ENCODE data around the gene WBP1L.
A peak's percentile ranks its signal among the peaks of the same experiment; 100 is the strongest.
"Not testable (repeated sequence)": the region's sequence is repeated elsewhere in the genome, so short reads cannot be mapped to it uniquely, and the experiment has no call there.

WBP1L gene

GRCh38 chr10:102713814-102714620, 29.7 kb upstream of the WBP1L start, which contains the start of gene ARL3:
Gene ARL3, minus strand, starts transcription at chr10:102714397. Its CDS starts 122 bp downstream, at chr10:102714275.
- peak; percentile 88 for DNase-seq (ENCODE audit: low read depth)
- TF ChIP-seq CTCF (IDR thresholded peaks at IDR 0.05; ENCODE audit: control insufficient read depth, extremely low read depth, insufficient read depth) = no peak
- H3K4me3 ChIP-seq (ENCODE audit: low read depth, low read length) = peak within 1 kb of the TSS; percentile 92

- no peak for DNase-seq (ENCODE audit: low read depth)
- TF ChIP-seq CTCF (IDR thresholded peaks at IDR 0.05; ENCODE audit: control insufficient read depth, extremely low read depth, insufficient read depth) = peak; percentile 47
- H3K4me3 ChIP-seq (ENCODE audit: low read depth, low read length) = peak within 1 kb of the TSS; percentile 92
Measured at GRCh38 chr10:102714621-102715455, 28.9 kb upstream of the WBP1L start, which contains the start of gene SFXN2. Gene SFXN2, plus strand, starts transcription at chr10:102714636. Its CDS starts 12,001 bp downstream, at chr10:102726637.

- peak overlapping the region; percentile 92 for H3K4me3 ChIP-seq (ENCODE audit: low read depth, low read length)
- no peak for TF ChIP-seq CTCF (IDR thresholded peaks at IDR 0.05; ENCODE audit: control insufficient read depth, extremely low read depth, insufficient read depth)
- DNase-seq (ENCODE audit: low read depth) = no peak
Measured at GRCh38 chr10:102715880-102716279, 27.9 kb upstream of the WBP1L start.

- not testable (repeated sequence) for DNase-seq (ENCODE audit: low read depth); H3K4me3 ChIP-seq (ENCODE audit: low read depth, low read length)
Measured at GRCh38 chr10:102716900-102717565, 26.7 kb upstream of the WBP1L start.

- DNase-seq (ENCODE audit: low read depth) = no peak
- H3K4me3 ChIP-seq (ENCODE audit: low read depth, low read length) = no peak overlapping the region
- no peak for TF ChIP-seq CTCF (IDR thresholded peaks at IDR 0.05; ENCODE audit: control insufficient read depth, extremely low read depth, insufficient read depth)
Measured at GRCh38 chr10:102718220-102718619, 25.5 kb upstream of the WBP1L start.

- TF ChIP-seq CTCF (IDR thresholded peaks at IDR 0.05; ENCODE audit: control insufficient read depth, extremely low read depth, insufficient read depth) = no peak
- no peak for DNase-seq (ENCODE audit: low read depth)
- H3K4me3 ChIP-seq (ENCODE audit: low read depth, low read length) = no peak overlapping the region
Measured at GRCh38 chr10:102720337-102720736, 23.4 kb upstream of the WBP1L start.
